NCI-H524 (cell line): ENCODE results near the gene TRAPPC12.
A peak's percentile ranks its signal among the peaks of the same experiment; 100 is the strongest.
"Not testable (repeated sequence)": the region's sequence is repeated elsewhere in the genome, so short reads cannot be mapped to it uniquely, and the experiment has no call there.

Experiments used
- DNase-seq, 2 experiments: peaks; one replicate each; lab custom pipeline; 2025; lab: John Stamatoyannopoulos, UW

The TRAPPC12 gene

DNA sequence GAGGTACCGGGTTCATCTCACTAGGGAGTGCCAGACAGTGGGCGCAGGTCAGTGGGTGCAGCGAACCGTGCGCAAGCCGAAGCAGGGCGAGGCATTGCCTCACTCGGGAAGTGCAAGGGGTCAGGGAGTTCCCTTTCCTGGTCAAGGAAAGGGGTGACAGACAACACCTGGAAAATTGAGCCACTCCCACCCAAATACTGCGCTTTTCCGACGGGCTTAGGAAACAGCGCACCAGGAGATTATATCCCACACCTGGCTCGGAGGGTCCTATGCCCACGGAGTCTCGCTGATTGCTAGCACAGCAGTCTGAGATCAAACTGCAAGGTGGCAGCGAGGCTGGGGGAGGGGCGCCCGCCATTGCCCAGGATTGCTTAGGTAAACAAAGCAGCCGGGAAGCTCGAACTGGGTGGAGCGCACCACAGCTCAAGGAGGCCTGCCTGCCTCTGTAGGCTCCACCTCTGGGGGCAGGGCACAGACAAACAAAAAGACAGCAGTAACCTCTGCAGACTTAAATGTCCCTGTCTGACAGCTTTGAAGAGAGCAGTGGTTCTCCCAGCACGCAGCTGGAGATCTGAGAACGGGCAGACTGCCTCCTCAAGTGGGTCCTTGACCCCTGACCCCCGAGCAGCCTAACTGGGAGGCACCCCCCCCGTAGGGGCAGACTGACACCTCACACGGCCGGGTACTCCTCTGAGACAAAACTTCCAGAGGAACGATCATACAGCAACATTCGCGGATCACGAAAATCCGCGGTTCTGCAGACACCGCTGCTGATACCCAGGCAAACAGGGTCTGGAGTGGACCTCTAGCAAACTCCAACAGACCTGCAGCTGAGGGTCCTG lies 9.9 kb upstream of the TRAPPC12 start:
- not testable (repeated sequence) for DNase-seq

DNA sequence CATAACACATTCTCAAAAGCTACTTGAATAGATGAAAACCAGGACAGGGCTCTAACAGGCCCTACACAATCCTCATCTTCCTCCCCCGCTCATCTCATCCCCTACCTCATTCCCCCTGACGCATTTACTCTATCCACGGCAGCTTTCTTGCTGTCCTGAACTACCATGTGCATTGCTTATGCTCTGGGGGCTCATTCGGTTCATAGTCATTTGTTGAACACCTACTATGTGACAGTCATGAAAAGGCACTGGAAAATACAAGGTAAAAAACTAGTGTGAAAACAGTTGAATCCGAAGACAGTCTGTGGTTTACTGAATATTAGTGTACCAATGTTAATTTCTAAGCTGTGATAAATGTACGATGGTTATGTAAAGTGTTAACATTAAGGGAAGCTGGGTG lies 2.7 kb upstream of the TRAPPC12 start:
- no peak for DNase-seq

DNA sequence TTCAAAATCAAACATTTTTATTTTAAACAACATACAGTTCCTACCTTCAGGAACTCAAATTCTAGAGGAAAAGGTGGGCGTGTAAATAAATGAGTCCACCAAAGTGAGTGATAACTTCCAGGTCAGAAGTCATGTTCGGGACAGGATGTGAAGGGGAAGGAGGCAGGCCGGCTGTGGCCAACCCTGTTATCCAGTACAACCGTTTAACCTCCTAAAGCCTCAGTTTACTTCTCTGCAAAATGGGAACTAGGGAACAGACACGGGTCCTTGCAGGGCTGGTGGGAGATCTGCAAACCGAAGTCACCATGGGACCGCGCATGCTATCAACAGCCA lies 2.2 kb upstream of the TRAPPC12 start:
- DNase-seq: peak in 1 of 2 experiments; percentile 57

DNA sequence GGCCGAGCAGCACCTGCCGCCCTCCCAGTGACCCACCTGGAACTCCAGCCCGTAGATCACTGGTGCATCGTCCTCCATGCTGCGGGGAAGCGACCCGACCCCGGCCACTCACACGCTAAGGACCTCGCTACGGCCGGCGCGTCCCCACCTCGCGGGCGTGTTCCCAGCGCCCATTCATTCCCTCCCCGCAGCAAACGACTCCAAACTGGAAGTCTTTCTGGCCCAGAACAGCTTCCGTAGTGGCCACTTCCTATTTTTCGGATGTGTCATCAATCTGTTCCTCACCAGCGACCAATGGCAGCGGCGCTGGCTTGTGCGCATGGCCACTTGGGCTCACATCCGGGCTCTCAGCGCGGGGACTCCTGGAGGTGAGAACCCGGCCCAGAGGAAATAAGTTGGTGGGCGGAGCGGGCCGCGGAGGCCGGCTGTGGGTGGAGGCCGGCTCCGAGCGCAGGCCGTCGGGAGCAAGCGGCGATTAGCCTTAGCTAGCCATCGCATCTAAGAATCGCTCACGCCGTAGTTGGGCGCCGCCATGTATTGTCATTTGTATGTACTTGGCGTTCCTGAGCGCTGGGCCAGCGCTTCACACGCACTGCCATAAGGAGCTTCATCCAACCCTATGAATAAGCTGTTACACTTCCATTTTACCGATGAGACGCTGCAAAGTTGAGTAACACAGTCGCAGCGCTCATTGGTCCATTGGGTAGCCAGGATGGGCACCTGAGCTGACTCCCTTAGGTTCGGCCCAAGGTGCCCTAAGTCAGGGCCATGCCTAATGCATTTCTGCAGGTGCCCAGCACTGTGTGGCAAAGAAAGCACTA lies 1.7 kb upstream of the TRAPPC12 start, which contains the start of gene EIPR1:
Gene EIPR1 (minus strand): TSS at position 207 of the 821 bp plus-strand sequence. CDS start 129 bp downstream, at position 78.
- DNase-seq: peak; percentile 94 to 99

DNA sequence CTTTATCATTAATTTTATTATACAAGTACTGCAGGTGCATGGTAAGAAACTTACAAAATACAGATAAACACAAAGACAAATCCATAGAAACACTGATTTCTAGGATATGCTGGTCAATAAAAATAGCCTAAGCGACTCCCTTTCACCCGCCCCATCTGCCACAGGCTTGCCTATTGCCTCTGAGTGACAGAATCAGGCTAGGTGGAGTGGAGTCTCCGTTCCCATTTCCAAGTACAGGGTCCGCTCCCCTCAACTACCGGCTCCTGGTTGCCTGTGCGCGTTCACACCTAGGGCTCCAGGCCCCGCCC lies 201 bp upstream of the TRAPPC12 start:
- DNase-seq: no peak

DNA sequence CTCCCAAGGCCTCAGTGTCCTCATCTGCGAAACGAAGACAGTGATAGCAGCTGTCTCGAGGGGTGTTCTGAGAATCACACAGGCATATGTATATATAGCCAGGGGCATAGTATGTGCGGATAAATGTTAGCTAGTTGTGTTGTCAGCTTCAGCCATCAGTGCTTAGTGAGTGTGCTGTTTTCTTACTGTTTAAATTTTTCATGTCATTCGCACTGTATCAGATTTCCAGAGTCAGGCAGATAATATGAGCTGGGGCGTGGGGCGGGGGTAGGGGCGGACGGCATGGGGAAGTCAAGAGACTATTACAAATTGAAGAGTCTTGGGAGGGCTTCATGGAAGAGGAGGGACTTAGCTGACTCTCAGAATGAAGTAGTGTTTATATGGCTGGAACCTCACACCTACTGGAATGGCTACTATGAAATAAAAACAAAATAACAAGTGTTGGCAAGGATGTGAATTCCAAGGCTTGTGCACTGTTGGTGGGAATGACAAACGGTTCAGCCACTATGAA lies 7.0 kb downstream of the TRAPPC12 start:
- DNase-seq: no peak

DNA sequence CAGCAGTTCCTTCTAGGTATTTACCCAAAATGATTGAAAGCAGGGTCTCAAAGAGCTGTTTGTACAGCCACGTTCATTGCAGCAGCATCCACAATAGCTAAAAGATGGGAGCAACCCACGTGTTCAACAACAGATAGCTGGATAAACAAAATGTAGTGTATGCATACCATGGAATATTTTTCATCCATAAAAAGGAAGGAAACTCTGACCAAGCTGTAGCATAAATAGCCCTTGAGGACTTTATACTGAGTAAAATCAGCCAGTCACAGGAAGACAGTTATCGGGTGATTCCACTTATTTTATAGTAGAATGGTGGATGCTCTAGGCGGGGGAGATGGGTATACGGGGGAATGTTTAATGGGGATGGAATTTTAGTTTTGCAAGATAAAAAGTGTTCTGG lies 7.5 kb downstream of the TRAPPC12 start:
- DNase-seq: no peak

DNA sequence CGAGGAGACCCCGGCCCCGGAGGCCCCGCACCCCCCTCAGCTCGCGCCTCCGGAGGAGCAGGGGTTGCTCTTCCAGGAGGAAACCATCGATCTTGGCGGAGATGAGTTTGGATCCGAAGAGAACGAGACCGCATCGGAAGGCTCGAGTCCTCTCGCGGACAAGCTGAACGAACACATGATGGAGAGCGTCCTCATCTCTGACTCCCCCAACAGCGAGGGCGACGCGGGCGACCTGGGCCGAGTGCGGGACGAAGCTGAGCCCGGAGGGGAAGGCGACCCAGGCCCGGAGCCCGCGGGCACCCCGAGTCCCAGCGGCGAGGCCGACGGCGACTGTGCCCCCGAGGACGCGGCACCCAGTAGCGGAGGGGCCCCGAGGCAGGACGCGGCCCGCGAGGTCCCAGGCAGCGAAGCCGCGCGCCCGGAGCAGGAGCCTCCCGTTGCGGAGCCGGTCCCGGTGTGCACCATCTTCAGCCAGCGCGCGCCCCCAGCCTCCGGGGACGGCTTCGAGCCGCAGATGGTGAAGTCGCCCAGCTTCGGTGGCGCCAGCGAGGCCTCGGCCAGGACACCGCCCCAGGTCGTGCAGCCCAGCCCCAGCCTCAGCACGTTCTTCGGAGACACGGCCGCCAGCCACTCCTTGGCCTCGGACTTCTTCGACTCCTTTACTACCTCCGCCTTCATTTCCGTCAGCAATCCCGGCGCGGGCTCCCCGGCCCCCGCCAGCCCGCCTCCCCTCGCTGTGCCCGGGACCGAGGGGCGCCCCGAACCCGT lies 8.3 kb downstream of the TRAPPC12 start:
- DNase-seq: no peak

DNA sequence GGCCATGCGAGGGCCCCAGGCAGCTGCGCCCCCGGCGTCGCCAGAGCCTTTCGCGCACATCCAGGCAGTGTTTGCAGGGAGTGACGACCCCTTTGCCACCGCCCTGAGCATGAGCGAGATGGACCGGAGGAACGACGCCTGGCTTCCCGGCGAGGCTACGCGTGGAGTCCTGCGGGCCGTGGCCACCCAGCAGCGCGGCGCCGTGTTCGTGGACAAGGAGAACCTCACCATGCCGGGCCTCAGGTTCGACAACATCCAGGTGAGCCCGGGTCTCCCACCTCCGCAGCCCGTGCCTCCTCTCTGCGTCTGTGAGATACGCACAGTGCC lies 8.9 kb downstream of the TRAPPC12 start:
- DNase-seq: no peak

DNA sequence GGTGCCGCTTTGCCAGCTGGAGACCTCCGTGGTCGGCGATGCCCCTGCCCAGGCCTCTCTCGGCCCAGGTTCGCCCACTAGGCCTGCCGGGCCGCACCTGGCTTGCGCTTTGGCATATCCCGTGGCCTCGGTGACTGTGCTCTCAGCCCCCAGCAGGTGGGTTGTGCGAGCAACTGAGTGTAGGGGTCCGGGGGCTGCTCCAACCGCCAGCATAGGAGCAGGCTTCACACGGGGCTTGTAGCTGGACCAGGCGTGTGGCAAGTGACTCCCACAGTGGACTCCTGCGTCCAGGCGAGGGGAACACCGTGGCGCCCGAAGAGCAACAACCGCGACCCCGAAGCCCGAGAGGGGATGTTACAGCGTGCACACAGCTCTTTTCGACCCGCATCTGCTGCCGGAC lies 9.7 kb downstream of the TRAPPC12 start:
- no peak for DNase-seq

DNA sequence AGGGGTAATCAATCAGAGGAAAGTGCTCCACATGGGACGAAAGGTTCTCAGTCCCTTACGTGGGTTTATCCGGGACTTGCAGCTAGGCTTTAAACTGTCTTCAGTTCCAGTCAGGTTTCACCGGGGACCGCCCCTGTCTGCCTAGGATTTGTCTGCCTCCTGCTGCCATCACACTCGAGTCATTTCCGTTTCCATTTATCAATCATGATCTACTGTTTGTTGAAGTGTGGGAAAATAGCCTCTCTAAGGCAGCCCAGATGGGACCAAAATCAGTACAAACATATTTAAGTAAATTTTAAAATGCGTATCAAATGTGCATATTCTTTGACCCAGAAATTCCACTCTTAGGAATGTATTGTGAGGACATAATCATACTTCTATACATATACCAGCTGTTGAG lies 10.5 kb downstream of the TRAPPC12 start:
- DNase-seq: no peak

DNA sequence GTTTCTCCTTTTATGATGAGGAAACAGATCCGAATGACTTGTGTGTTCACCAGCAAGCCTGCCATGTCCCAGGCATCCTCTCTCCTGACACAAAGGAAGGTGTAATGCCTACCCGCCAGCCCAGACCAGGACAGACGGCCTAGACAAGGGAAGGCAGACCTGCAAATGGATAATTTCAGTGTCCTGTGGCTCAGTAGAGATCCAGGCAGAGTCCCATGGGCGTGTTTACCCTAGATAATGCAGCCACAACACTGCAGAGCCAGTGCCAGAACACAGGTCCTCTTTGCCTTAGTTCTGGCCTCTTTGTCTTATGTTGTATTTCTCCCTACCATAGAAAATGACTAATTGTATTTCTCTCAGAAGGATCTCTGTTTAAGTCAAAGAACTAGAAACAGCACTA lies 12.7 kb downstream of the TRAPPC12 start:
- no peak for DNase-seq

DNA sequence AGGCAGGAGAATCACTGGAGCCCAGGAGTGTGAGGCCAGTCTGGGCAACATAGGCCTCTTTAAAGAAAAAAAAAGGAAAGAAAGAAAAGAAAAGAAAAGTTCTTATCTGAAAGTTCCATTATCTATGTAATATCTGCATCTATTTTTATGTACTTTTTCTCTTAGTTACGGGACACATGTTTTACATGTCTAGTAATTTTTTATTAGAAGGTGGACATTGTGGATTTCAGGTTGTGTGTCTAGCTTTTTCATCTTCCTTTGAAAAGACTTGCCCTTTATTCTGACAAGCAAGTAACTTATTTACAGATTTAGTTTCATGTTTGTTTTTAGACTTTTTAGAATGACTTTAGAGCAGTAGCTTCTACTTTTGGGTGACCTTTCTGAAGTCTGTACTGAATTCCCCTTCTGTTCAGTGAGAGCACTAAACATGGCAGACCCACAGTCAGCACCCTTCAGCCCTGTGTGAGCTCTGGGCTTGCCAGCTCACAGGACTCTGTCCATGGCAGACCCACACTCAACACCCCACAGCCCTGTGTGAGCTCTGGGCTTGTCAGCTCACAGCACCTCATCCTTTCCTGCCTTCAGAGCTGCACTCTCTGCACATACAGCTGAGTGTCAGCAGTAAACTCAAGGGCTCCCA lies 17.5 kb downstream of the TRAPPC12 start:
- DNase-seq: no peak

DNA sequence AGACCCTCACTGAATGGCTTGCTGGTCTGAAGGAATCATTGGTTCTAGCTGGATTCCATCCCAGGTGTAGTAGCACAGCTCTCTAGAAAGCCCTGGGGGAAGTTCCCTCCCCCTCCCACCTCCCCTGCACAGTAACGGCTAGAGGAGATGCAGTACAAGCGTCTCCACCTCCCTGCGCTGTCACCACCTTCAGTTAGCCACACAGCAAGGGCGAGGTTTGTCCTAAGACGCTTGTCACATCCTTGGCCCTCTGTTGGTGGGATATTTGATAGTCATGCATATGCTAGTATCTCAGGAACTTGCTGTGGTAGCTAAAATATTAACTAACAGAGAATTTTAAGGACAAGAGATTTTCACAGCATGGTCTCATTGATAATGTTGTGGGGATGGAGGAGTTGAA lies 19.4 kb downstream of the TRAPPC12 start:
- no peak for DNase-seq

DNA sequence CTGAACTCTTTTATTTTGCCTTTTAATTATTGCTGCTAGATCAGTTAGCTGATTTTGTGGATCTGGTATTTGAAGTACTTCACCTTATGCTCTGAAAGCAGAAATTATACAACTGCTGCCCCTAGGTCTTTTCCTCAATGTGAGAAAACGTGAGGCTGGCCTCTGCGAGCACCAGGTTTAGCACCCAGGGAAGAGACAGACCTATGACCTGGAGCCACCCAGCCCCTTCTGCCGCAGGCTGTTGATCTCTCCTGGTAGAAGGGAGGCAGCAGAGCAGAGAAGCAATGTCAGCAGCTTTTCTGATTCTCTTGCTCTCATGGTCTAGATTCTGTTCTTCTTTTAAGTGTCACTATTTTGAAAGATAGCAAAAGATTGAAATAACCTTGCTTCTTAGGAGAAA lies 19.9 kb downstream of the TRAPPC12 start:
- no peak for DNase-seq

DNA sequence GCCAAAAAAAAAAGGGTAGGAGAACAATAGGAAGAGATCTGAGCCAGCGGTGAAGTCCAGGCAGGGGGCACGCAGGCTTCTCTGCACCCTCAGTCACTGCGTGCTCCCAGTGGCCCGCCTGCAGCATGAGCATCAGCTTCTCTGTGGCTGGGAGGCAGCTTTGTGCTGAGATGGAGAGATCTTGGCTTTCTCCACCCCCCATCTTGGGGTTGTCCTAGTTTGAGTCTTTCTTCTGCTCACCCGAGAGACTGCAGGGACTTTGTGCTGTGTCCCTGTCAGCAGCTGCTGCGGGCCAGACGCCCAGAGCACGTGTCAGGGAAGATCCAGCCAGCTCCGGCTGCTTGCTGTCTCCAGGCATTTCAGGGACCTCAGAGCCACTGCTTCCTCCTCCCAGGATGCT lies 20.3 kb downstream of the TRAPPC12 start:
- DNase-seq: no peak

DNA sequence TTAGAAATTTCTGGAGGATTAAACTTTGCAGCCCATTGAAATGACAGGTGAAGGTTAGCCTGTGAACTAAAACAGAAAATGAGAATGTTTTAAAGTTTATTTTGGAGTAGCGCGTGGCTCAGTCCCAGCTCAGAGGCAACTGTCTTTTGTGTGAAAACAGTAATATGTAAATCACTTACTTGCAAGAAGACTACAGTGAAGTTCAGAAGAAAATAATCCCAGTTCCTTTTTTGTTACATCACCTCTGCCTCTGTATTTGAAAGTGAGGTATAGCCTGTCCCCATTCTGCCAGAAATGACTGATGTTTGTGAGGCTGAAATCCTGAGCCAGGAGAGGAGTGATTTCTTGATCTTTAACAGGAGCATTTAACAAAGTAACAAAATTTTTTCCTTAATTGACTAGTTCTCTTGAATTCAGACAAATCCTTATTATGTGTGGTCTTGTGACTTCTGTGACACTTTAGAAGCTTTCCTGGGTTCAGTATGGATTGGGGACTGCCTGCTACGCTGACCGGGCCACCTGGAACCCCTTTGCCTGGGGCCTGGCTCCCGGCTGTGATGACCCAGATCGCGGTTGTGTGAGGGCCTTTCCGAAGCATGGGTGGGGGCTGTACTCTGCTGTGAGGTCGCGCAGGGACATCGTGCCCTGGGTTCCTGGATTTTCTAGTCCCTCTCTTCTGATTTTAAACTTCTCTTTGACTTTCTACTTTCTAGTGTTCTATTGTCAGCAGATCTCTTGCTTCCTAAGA lies 24.3 kb downstream of the TRAPPC12 start:
- DNase-seq: no peak

DNA sequence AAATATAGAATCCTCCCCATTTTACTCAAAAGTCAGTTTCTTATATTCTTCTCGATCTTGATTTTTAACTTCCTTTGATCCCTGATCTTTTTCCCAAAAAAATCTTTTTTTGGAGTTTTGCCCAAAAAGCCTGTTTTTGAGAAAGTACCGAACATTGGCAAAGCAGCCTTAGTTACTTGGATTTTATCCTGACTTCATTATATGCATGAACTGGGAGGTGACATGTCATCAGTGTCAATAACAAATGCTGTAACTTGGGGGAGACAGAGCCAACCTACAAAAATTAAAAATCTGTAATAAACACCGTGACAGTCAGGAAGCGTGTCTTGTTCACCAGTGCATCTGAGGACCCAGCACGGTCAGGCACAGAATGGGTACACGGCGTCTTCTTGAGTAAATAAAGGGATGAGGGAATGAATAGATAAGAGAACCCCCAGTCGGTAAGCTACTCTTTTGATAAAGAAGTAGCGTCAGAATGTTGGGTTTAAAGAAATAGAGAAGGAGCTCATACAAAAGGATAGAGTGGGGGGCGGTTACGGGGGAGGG lies 24.9 kb downstream of the TRAPPC12 start:
- no peak for DNase-seq

DNA sequence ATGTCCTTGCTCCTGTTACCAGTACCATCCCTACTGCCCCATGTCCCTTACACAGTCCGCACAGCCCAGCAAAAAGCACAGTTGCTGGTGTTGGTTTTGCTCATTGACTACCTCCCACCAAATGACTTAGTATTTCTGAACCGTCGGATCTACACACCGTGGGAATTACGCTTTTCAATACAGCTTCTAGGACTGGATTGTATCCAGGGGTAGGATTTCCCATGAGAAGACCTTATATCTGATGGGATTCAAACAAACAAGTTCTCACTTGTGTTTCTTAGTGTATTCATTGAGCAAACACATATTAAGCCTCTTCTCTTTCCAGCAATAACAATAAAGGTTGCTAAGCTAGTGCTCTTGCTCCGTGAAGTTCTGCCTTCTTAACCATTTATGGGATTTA lies 25.8 kb downstream of the TRAPPC12 start:
- DNase-seq: no peak

DNA sequence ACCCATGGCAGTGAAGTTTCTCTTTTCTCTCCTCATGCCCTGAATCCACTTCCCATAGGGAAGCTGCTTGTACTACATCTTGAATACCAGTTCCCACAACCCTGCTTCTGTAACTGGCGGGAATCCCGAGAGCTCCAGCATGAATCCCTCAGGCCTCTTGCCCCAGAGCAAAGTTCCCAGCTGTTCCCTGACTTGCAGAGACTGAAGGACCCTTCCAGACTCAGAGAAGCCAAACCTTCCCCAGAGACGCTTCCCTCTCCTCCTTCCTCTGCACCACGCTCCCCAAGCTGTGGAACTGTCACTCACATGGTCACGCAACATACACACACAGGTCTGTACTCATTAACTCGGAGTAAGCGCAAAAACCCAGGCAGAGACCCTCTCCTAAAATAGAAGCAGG lies 26.4 kb downstream of the TRAPPC12 start:
- DNase-seq: no peak

DNA sequence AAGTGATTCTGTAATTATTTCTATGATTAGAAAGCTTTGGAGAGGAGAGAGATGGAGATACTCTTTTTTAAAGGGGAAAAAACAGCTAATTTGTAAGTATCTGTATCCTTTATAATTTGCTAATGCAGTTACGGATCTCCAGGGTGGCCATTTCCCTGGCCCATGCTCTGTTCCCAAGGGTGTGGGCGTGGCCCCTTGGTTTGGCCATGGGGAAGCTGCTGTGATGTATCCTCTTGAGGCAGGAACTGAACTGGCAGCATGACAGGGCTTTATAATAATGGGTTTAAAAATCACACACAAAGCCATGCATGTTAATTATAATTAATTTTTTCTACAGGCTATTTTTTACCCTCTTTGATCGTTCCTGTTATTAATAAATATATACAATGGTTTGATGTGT lies 27.0 kb downstream of the TRAPPC12 start:
- DNase-seq: no peak
